Activated T-cell treated with anti-CD3 and anti-CD28 coated beads, Interleukin-2, amount 50 U/mL, for 1 hour (primary cell): ENCODE results near the gene NOPCHAP1.

ENCODE experiments used
- DNase-seq: peaks from one replicate; pipeline ENCODE4 v3.0.0-alpha.2; 2020

NOPCHAP1 gene

GRCh38 chr12:105025890-105026289 lies 39.8 kb downstream of the NOPCHAP1 start:
- no peak for DNase-seq

GRCh38 chr12:105026411-105026810 lies 40.3 kb downstream of the NOPCHAP1 start:
- no peak for DNase-seq

DNA sequence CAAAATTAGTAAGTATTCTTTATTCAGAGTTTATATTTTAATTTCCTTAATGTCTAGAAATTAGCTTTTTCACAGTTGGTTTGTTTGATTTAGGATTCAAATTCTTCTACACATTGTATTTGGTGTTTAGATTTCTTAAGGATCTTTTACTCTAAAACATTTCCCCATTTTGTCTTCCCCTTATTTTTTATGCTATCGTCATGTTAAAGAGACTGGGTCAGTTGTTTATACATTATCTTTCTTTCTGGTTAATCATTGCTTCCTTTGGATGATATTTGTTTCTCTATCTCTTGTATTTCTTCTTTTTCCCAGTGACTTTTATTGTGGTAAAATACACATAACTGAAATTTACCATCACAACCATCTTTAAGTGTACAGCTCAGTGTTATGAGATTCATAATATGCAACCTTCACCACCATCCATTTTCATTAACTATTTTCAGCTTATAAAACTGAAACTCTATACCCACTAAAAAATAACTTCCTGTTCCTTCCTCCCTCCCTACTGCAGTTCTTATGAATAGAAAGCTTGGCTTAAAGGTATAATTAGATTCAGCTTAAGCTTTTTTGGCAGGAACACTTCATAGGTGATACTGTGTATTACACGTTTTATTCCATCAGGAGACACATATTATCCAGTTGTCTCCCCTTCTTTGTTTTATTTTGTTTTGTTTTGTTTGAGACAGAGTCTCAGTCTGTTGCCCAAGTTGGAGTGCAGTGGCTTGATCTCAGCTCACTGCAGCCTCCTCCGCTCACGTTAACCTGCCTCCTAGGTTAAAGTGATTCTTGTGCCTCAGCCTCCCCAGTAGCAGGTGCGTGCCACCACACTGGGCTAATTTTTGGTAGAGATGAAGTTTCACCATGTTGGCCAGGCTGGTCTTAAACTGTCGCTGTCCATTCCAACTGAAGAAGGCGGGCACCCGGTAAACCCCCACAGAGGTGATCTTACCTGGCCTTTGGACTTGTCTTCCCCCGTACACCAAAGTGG lies 45.0 kb downstream of the NOPCHAP1 start:
- no peak for DNase-seq

DNA sequence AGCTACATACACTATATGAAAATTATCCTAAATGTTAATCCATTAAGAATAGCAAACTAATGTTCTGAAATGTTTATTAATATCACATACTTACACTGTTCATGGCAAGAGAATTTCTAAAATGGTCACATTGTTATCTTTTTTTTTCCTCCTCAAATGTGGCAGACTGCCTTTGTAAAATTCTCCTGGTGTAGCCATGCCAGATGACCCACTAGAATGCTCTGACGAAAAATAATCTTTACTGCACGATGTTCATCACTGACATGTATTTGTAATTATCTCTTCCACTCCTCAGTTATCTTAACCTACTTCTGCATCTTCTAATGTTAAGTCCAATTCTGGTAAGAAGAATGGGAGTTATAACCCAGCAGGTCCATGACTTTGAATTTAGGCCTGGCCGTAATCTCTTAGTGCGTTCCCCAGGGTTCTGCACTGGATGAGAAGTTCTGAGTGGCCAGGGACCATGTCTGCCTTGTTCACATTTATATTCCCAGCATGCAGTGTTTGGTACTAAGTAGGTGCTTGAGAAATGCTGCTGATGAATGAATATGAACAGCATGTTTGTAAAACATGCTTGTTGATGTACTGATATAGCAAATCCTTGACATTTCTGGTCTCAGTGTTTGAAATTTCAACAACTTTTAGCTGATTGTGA lies 46.7 kb downstream of the NOPCHAP1 start:
- DNase-seq = no peak

GRCh38 chr12:105033851-105034250 lies 47.7 kb downstream of the NOPCHAP1 start:
- no peak for DNase-seq
